ENCODE results near the gene SYCP2. TPM values are rescaled to one million over a fixed set of nuclear protein-coding genes. Genes with fewer than 3 reads are reported as not detected.
A peak's percentile ranks its signal among the peaks of the same experiment; 100 is the strongest.

The SYCP2 gene
- total RNA-seq, 1 donor from 2014 or later = 2.2 TPM

DNA sequence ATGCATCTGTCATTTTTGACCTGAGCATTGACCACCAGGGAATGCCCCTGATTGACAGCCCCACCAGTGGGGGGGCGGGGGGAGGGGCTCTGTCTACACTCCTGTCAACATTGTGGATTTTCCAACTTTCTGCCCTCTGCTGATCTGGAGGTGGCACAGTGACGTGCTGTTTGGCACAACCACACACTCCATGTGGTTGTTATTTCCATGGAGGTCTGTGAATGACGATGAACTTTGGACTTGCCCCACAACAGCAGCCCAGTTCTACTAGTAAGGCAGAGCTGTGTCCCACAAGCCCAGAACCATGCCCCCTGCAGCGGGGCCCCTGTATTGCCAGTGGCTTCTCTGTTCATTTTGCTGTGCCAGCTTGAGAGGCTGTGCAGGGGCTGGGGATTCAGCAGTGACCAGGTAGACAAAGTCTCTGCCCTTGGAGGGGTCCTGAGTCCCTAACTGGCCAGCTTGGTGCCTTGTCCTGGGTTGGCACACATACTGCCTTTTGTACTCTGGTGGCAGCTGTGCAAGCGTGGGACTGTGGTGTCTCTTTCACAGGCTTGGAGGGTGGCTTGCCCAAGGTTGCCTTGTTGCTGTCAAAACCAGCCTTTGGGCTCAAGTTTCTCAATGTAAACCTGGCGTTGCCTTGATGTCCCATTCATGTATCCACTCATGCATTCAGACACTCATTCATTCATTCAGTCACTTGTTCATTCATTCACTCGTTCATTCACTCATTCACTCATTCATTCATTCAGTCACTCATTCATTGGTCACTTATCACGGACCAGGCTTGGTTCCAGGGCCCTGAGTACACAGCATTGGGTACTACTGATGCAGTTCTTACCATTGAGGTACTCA, 108.5 kb downstream of the SYCP2 start:
- peak; percentile 59 for DNase-seq (ENCODE audit: low spot score)

GRCh38 chr20:59823491-59824259, 109.8 kb downstream of the SYCP2 start:
- peak; percentile 62 for DNase-seq (ENCODE audit: low spot score)

- DNase-seq (ENCODE audit: low spot score) = peak; percentile 59
These were observed 110.4 kb downstream of the SYCP2 start for GRCh38 chr20:59823030-59823423.

GRCh38 chr20:59822291-59823029, 111.0 kb downstream of the SYCP2 start:
- DNase-seq (ENCODE audit: low spot score) = peak; percentile 82

DNA sequence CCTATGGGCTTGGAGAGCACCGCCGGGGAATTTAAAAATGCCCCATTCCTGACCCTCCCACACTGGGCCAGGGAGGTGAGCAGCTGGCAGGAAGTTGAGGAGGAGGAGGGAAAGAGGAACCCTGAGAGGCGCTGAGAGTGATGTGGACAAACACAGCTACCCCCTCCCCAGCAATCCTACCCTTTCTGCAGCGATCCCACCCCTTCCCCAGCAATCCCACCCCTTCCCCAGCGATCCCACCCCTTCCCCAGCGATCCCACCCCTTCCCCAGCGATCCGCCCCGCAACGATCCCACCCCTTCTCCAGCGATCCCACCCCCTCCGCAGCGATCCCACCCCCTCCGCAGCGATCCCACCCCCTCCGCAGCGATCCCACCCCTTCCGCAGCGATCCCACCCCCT, 111.6 kb downstream of the SYCP2 start:
- DNase-seq (ENCODE audit: low spot score) = no peak

DNA sequence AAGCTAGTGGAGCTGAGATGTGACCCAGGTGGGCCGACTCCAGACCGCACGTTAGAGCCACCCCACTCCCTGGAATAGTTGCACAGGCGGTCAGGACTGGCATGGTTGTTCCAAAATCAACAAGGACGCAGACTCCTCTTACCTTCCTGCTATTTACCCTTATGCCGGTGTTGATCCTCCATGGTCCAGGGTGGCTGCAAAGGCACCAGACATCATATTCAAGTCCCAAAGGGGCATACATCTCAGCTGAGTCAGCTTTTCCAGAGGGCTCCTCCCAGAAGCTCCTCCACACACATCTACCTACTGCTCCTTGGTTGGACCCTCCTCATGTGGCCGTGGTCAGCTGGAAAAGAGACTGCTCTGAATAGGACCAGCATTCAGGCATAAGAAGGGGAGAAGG, 112.2 kb downstream of the SYCP2 start:
- DNase-seq (ENCODE audit: low spot score) = peak; percentile 51

- DNase-seq (ENCODE audit: low spot score) = no peak
These were observed 113.0 kb downstream of the SYCP2 start for GRCh38 chr20:59820204-59821041.

GRCh38 chr20:59819496-59820203, 113.8 kb downstream of the SYCP2 start:
- DNase-seq (ENCODE audit: low spot score) = peak; percentile 77

DNA sequence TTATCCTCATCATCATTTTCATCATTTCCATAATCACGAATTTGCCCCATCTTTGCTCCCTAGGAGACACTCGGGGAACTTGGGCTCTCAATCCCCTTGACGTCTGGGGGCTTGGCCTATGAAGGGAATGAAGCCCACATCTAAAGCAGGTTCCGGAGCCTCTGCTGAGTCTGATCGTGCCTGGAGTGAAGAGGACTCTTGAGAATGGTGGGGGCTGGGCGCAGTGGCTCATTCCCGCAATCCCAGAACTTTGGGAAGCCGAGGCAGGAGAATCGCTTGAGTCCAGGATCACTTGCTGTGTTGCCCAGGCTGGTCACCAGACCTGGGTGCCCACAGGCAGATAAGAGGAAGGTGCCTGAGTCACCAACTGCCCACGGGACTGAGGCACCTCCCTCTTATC, 114.5 kb downstream of the SYCP2 start:
- DNase-seq (ENCODE audit: low spot score) = no peak

- DNase-seq (ENCODE audit: low spot score) = no peak
These were observed 115.4 kb downstream of the SYCP2 start for GRCh38 chr20:59817846-59818615.

DNA sequence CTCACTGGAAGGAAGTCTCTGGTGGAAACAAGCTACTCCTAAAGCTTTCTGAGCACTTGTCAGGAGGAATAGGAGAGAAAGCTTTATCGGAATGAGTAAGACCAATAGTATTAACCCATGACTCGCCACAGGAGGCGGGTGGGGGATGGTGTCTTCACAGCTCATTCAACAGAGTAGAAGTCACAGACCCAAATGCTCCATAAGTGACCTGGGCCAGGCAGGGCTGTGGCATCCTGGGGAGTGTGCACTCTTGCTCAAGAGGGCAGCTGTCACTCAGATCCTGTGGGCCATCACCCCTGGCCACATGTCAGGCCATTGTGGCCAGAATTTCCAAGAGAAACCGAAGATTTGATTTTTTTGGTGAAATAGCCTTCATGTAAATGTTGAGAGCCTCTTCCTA, 116.0 kb downstream of the SYCP2 start:
- peak; percentile 79 for DNase-seq (ENCODE audit: low spot score)

DNA sequence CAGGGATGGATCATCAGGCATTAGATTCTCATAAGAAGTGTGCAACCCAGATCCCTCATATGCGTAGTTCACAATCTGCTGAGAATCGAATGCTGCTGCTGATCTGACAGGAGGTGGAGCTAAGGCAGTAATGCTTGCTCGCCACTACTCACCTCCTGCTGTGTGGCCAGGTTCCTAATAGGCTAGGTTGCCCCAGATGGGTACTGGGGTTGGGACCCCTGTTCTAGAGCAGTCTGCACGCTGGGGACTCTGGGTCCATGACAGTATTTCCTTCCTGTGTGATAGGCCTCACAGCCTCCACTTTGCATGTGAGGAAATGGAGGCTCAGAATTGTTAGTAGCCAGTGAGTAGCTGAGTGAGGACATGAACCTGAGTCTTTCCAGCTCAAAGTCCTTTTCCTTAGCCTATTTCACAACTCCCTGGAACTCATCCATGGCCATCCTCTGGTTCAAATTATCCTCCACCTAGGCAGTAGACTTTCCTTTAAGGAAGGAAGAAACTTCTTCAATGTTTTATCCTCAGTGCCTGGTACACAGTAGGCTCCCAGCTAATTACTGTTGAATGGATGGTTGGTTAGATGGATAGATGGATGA, 117.2 kb downstream of the SYCP2 start:
- no peak for DNase-seq (ENCODE audit: low spot score)

- DNase-seq (ENCODE audit: low spot score) = no peak
These were observed 118.5 kb downstream of the SYCP2 start for GRCh38 chr20:59814840-59815340.

DNA sequence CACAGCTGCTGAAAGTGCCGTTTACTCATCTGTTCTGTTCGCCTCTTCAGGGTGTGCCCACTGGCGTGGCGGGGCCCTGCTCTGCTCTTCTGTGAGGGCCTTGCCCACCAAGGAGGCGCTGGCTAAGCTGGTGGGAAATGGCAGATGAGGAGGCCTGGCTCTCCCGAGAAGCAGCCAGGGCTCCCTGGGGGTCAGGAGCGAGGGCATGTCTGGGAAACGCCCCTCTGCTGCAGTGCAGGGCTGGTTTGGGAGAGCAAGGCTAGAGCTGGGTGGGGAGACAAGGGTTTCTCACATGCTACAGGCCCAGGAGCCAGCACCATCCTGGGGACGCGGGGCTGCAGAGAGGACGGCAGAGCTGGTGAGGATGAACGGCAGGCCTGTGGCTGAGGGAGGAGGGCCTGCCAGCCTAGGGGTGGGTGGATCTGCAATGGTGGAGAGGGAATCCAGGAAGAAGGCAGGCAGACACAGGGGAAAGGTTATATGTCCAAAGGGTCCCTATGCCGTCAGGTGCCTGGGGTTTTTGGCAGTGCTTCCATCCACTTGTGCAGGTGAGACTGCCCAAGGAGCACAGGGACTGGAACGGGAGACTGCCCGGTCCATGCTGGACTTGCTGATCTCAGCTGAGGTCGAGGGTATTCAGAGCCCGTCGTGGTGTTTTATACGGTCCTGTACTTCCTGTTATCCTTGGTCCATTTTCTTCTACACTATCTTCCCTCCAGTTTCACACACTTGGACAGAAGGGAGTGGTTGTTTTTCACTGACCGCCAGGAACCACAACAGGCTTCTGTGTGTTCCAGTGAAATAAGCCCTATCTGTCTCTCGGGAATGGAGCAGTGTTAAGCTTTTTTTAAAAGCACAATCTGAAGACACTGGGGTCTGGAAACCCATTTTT, 119.2 kb downstream of the SYCP2 start:
- peak; percentile 73 for DNase-seq (ENCODE audit: low spot score)
